ENCODE measurements around the gene KIF16B. TPM values are rescaled to one million over a fixed set of nuclear protein-coding genes. Genes with fewer than 3 reads are reported as not detected.

Gene KIF16B
- total RNA-seq, 1 donor from 2014 or later = 19.0 TPM

- DNase-seq (ENCODE audit: low read depth) = no peak
- no peak for TF ChIP-seq CTCF (IDR thresholded peaks at IDR 0.05; ENCODE audit: insufficient read depth, low read length, severe bottlenecking)
- H3K36me3 ChIP-seq (ENCODE audit: control insufficient read depth, insufficient read depth, low read length) = no peaks in the 10 kb centered on the region
- no peak overlapping the region for H3K4me3 ChIP-seq (ENCODE audit: low read depth, low read length)
- FAIRE-seq = no peak
- no peaks in the 10 kb centered on the region for H3K27me3 ChIP-seq (ENCODE audit: control insufficient read depth, insufficient read depth, low read length)
Observed at GRCh38 chr20:16352751-16353416, 220.4 kb downstream of the KIF16B start.

- H3K4me3 ChIP-seq (ENCODE audit: low read depth, low read length) = no peak overlapping the region
- no peak for TF ChIP-seq CTCF (IDR thresholded peaks at IDR 0.05; ENCODE audit: insufficient read depth, low read length, severe bottlenecking)
- no peaks in the 10 kb centered on the region for H3K36me3 ChIP-seq (ENCODE audit: control insufficient read depth, insufficient read depth, low read length)
- DNase-seq (ENCODE audit: low read depth) (no peak), FAIRE-seq (no peak)
- H3K27me3 ChIP-seq (ENCODE audit: control insufficient read depth, insufficient read depth, low read length) = no peaks in the 10 kb centered on the region
Observed at GRCh38 chr20:16352321-16352720, 220.9 kb downstream of the KIF16B start.

GRCh38 chr20:16351415-16351814, 221.8 kb downstream of the KIF16B start:
- no peak for TF ChIP-seq CTCF (IDR thresholded peaks at IDR 0.05; ENCODE audit: insufficient read depth, low read length, severe bottlenecking)
- FAIRE-seq (no peak), DNase-seq (ENCODE audit: low read depth) (no peak)
- Histone ChIP-seq H3K27me3 (ENCODE audit: control insufficient read depth, insufficient read depth, low read length) (no peaks in the 10 kb centered on the region), H3K36me3 (ENCODE audit: control insufficient read depth, insufficient read depth, low read length) (no peaks in the 10 kb centered on the region), H3K4me3 (ENCODE audit: low read depth, low read length) (no peak overlapping the region)

GRCh38 chr20:16350465-16350864, 222.8 kb downstream of the KIF16B start:
- Histone ChIP-seq H3K27me3 (ENCODE audit: control insufficient read depth, insufficient read depth, low read length) (no peaks in the 10 kb centered on the region), H3K36me3 (ENCODE audit: control insufficient read depth, insufficient read depth, low read length) (peaks cover 5% of the 10 kb centered on the region), H3K4me3 (ENCODE audit: low read depth, low read length) (no peak overlapping the region)
- TF ChIP-seq CTCF (IDR thresholded peaks at IDR 0.05; ENCODE audit: insufficient read depth, low read length, severe bottlenecking) = no peak
- peak; percentile 78 for DNase-seq (ENCODE audit: low read depth)
- peak; percentile 40 for FAIRE-seq

GRCh38 chr20:16349523-16350260, 223.6 kb downstream of the KIF16B start:
- no peak for DNase-seq (ENCODE audit: low read depth)
- no peak for FAIRE-seq
- Histone ChIP-seq H3K4me3 (ENCODE audit: low read depth, low read length) (no peak overlapping the region), H3K27me3 (ENCODE audit: control insufficient read depth, insufficient read depth, low read length) (no peaks in the 10 kb centered on the region), H3K36me3 (ENCODE audit: control insufficient read depth, insufficient read depth, low read length) (peaks cover 5% of the 10 kb centered on the region)
- TF ChIP-seq CTCF (IDR thresholded peaks at IDR 0.05; ENCODE audit: insufficient read depth, low read length, severe bottlenecking) = no peak

Data from bronchial epithelial cell (primary cell).